Measurements from ENCODE around the gene VSIR.

- no peak for TF ChIP-seq CTCF (IDR thresholded peaks at IDR 0.05)
- TF ChIP-seq POLR2A (IDR thresholded peaks at IDR 0.05): no peak
These were observed 50.0 kb downstream of the VSIR start for GRCh38 chr10:71723311-71723710.
